ENCODE results near the gene PAX5.

DNA sequence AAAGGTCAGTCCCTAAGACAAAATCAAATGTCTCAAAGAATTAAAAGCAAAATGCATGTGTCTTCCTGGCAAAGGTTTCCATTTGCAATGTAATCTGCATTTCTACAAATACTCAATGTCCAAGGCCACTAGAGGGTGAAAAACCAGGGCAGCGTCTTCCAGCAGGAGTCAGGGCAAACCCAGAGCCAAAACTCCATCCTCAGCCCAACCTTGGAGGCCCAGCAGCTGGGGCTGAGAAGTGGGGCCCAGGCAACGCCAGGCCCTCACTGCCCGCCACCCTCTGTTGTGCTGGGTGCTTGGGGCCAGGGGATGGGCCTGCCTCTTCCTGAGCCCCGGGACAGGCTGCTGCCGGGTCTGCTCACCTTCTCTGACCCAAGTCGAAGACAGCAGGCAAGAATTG, 200.1 kb downstream of the PAX5 start:
- TF ChIP-seq, protein P1, sequence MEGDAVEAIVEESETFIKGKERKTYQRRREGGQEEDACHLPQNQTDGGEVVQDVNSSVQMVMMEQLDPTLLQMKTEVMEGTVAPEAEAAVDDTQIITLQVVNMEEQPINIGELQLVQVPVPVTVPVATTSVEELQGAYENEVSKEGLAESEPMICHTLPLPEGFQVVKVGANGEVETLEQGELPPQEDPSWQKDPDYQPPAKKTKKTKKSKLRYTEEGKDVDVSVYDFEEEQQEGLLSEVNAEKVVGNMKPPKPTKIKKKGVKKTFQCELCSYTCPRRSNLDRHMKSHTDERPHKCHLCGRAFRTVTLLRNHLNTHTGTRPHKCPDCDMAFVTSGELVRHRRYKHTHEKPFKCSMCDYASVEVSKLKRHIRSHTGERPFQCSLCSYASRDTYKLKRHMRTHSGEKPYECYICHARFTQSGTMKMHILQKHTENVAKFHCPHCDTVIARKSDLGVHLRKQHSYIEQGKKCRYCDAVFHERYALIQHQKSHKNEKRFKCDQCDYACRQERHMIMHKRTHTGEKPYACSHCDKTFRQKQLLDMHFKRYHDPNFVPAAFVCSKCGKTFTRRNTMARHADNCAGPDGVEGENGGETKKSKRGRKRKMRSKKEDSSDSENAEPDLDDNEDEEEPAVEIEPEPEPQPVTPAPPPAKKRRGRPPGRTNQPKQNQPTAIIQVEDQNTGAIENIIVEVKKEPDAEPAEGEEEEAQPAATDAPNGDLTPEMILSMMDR (IDR thresholded peaks at IDR 0.05) = no peak
- no peak for TF ChIP-seq HMGA2 (CRISPR knock-in tag; IDR thresholded peaks at IDR 0.05)
- no peak for TF ChIP-seq ZNF121 (CRISPR knock-in tag; IDR thresholded peaks at IDR 0.05)
- TF ChIP-seq, protein P2, sequence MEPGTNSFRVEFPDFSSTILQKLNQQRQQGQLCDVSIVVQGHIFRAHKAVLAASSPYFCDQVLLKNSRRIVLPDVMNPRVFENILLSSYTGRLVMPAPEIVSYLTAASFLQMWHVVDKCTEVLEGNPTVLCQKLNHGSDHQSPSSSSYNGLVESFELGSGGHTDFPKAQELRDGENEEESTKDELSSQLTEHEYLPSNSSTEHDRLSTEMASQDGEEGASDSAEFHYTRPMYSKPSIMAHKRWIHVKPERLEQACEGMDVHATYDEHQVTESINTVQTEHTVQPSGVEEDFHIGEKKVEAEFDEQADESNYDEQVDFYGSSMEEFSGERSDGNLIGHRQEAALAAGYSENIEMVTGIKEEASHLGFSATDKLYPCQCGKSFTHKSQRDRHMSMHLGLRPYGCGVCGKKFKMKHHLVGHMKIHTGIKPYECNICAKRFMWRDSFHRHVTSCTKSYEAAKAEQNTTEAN (CRISPR knock-in tag; IDR thresholded peaks at IDR 0.05) = no peak
- TF ChIP-seq RELA (CRISPR knock-in tag; IDR thresholded peaks at IDR 0.05; ENCODE audit: borderline replicate concordance) = no peak
- no peak for TF ChIP-seq SMAD4 (CRISPR knock-in tag; IDR thresholded peaks at IDR 0.05)
- TF ChIP-seq TEAD4 (CRISPR knock-in tag; IDR thresholded peaks at IDR 0.05) = no peak

Measured in WTC11 (cell line).